ENCODE data around the gene MAML1.
"Not testable (repeated sequence)": the region's sequence is repeated elsewhere in the genome, so short reads cannot be mapped to it uniquely, and the experiment has no call there.

Gene MAML1

DNA sequence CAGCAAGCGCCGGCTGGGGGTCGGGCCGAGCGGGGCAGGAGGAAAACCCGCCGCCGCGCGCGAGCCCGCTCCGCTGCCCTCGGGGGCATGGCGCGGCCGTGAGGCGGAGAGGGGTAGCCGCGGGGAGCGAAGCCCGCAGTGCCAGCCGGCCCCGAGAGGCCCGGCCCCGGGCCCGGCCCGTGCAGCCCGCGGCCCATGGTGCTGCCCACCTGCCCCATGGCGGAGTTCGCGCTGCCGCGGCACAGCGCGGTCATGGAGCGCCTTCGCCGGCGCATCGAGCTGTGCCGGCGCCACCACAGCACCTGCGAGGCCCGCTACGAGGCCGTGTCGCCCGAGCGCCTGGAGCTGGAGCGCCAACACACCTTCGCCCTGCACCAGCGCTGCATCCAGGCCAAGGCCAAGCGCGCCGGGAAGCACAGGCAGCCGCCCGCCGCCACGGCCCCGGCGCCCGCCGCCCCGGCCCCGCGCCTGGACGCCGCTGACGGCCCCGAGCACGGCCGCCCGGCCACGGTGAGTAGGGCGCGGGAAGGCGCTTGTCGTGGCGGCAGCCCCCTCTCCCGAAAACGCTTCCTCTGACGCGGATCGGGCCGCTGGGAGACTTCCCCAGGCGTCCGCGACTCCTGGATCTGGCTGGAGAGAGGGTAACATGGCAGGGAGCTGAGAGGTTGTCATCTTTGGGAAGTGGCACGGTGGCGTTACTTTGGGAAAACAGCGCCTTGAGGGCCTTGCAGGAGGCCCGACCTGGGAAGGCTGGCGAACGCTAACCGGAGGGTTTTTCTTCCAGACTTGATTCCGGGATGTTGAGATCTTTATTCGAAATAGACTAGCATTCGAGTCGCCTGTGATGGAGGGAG, 523 bp downstream of the MAML1 start:
- DNase-seq, result peak; percentile 34 to 42

DNA sequence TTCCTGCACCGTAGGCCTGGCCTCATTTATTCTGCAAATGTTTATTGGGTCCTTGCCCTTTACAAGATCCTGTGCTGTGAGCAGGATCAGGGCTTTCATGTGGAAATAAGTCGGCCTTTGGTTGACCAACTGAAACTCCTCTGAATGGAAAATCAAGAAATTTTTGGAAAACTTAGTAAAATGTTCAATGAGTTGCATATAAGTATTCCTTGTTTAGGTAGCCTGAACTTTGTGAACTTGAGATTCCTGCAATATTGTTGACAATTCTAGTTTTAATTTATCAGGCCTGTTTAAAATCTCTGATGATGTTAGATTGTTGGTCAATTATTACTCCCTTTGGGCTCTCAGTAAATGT, 1.1 kb downstream of the MAML1 start:
- no peak for DNase-seq

DNA sequence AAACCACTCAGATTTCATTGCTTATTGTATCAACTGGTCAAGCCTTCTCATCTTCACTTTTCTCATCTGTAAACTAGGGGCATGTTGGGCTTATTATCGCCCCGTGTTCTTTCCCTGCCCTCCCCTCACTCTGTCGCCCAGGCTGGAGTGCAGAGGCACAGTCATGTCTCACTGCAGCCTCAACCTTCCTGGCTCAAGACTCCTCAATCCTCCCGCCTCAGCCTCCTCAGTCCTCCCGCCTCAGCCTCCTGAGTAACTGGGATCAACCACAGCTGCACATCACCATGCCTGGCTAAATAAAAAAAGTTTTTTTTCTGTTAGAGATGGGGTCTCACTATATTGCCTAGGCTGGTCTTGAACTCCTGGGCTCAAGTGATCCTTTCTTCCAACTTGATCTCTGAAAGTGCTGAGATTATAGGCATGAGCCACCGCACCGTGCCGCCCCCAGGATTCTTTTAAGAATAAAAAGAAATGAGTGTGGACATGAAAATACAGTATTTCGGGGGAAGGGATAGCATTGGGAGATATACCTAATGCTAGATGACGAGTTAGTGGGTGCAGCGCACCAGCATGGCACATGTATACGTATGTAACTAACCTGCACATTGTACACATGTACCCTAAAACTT, 2.0 kb downstream of the MAML1 start:
- DNase-seq, result no peak

DNA sequence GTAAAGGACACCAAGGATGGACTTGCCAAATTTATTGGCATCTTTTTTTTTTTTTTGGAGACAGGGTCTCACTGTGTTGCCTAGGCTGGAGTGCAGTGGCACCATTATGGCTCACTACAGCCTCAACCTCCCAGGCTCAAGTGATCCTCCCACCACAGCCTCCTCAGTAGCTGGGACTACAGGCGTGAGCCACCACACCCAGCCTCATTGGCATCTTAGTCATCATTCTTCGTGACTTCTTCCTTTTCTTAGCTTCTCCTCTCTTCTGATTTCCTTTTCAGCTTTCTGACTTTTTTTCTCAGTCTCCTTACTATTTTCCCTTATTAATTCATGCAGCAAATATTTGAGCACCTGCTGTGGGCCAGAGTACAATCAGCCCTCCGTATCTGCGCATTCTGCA, 6.1 kb downstream of the MAML1 start:
- no peak for DNase-seq

DNA sequence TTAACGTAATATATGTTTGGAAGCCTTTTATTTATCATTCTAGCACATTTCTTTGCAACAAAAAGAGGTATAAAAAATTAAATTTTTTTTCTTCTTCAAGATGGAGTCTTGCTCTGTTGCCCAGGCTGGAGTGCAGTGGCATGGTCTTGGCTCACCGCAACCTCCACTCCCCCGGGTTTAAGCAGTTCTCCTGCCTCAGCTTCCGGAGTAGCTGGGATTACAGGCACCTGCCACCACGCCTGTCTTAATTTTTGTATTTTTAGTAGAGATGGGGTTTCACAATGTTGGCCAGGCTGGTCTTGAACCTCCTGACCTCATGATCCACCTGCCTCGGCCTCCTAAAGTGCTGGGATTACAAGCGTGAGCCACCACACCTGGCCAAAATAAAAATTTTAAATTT, 11.5 kb downstream of the MAML1 start:
- DNase-seq, result not testable (repeated sequence)

DNA sequence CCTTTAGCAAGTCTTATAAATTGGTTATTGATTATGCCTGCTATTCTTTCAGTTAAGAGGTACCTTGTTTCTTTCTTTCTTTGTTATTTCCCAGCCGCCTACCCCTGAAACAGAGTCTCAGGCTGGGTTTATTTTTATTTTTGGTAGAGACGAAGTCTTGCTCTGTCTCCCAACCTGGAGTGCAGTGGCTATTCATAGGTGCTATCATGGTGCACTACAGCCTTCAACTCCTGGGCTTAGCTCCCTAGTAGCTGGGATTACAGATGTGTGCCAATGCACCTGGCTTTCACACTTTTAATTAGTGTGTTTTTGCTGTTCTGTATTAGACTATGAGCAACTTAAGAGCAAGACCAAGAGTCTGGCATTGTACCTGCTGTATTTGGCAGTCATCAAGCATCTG, 14.2 kb downstream of the MAML1 start:
- DNase-seq, result no peak

DNA sequence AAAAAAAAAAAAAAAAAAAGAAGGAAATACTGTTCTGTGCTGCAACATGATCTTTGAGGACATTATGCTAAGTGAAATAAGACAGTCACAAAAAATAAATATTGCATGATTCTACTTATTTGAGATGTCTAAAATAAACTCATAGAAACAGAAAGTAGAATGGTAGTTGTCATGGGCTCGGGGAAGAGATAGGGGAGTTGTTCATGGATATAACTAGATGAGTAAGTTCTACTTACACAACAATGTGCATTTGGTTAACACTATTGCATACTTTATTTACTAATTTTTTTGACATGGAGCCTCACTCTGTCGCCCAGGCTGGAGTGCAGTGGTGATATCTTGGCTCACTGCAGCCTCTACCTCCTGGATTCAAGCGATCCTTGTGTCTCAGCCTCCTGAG, 15.2 kb downstream of the MAML1 start:
- no peak for DNase-seq

DNA sequence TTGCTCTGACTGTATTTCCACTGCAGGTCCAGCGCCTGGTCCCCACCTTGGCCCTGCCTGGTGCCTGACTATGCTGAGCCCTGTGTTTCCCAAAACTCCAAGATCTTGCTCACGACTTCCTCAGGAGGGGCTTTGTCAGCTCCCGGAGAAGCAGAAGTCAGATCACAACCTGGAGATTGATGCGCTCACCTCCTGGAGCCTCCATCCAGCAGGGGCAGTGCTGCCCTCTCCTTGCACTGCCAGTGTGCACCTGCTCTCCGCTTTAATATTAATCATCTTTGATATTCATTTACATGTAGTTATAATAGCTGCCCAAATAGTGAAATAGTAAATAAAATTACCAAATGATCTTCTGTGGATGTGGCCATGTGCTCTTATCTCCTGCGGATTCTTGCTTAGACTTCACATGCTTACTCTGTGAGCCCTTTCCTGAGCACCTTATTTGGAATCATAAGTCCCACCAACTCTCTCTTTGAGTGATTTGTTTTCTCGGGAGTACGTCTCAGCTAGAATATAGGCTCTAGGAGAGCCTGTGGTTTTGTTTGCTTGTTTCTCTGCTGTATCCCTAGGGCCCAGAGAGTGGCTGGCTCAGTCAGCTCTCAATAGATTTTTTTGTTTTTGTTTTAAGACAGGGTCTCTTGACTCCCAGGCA, 17.4 kb downstream of the MAML1 start:
- DNase-seq, result no peak

DNA sequence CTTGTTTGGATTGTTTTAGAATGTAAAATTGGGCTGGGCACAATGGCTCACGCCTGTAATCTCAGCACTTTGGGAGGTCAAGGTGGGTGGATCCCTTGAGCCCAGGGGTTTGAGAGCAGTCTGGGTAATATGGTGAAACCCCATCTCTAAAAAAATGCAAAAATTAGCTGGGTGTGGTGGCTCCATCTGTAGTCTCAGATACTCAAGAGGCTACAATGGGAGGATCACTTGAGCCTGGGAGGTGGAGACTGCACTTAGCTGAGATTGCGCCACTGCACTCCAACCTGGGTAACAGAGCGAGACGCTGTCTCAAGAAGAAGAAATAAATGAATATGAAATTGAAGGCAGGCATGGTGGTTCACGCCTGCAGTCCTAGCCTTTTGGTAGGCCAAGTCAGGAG, 21.3 kb downstream of the MAML1 start:
- no peak for DNase-seq

DNA sequence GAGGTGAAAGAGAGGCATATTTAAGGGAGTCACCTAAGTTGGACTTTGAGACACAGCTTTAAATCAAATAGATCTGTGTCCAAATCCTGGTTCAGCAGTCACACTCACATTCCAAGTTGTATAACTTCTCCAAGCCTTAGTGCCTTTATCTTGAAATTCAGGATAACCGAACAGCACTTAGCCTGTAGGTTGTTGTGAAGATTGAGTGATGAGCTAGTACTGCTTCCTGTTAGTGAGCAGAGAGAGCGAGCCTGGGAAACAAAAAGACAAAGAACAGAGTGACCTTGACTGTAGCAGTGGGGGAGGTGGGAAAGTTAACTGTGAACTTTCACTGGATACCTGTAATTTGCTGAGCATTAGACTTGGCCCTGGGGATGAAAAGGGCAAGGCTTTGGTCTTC, 22.4 kb downstream of the MAML1 start:
- no peak for DNase-seq

DNA sequence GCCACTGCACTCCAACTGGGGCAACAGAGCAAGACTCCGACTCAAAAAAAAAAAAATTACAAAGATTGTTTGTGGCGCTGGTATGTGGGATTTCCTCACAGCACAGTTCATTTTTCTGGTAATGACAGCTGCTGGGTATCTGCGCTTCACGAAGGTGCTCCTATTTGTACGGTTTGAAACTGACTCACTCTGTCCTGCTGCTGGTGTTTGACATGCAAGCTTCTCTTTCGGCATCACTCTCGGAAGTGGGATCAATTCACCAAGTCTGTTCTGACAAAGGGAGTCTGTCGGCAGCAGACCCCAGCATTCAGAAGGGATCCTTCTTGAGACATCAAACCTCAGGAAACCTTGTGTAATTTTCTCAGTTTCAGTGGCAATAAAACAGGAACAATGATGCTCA, 26.3 kb downstream of the MAML1 start:
- no peak for DNase-seq

DNA sequence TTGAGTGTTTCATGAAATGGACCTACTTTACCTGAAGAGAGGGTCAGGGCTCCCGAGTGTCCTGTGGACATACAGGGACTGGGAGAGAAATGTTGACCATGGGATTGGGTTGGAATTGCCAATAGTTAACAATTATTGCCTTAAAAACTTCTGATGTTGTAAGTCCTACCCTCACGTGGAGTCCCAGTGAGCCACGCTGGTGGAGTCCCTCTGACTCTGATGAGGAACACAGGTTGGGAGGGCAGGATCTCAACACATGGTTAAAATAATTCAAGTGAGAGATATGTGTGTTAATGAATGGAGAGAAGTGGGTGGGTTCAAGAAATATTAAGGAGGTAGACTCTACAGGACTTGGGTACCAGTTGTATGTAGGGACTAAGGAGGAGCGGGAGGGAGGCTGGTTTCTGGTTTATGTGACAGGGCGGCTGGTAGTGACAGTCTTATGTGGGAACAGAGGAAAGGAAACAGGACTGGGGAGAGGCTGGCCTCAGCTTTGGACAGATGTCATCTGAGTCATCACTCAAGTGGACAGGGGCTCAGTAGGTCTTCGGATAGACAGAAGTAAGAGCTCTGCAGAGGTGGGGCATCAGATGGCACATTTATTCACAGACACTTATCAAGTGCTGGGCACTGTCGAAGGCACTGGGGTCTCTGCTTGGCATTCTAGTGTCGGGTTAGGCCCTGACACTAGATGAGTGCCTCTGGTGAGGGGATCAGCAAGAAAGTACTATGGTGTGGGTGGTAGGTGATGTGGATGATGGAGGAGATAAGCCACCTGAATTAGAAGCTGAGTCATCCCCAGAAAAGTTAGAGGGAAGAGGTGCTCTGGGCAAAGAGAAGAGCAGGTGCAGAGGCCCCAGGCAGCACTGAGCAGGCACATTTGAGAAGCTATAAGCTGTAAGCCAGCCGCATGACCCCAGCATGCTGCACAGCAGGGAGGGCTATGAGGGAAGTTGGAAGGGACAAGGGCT, 27.2 kb downstream of the MAML1 start:
- peak; percentile 22 to 30 for DNase-seq

DNA sequence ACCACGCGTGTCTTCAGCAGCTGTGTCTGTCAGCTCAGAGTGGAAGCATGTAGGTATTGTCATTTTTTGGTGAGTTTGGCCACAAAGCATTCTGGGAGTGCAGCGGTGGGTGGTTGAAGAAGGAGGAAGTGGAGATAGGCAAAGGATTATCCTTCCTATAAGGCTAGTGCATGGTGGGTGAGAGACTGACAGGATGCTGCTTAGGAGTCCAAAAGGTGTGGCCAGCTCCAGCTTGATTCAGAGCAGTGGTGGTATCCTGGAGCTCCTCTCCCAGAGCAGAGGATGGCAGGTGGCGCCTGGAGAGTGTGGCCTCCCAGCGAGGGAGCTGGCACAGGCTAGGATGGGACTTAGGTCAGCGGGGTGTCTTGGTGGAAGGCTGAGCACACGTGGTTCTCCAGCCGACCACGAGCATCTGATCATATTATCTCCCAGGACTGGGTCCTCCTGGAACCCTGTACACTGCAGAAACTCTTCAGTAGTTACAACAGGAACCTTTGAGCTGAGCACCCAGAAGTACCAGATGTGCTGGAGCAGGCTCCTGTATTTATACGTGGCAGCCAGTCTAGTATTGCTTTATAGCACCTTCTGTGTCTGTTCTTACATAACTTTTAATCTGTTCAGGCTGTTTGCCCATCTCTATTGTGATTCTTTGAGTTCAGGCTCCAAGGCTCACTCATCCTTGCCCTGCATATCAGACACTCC, 29.6 kb downstream of the MAML1 start:
- DNase-seq, result peak in 1 of 2 experiments; percentile 13

DNA sequence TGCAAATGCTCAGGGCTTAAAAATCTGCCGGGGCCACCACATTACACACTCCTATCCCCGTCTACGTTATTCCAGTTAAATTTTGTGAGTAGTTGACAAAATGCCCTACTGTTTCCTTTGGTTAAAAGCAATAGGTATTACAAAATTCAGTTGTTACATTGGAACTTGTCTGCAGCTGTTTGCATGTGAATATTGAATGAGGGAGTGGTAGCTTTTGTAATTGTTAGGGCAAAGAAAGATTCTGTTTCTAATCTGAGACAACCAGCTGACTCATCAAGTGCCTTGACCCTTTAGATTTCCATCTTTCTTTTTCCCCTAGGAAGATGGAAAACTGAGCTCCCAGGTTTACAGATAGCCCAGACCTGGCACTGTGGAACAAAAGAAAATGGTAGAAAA, 30.2 kb downstream of the MAML1 start:
- no peak for DNase-seq

DNA sequence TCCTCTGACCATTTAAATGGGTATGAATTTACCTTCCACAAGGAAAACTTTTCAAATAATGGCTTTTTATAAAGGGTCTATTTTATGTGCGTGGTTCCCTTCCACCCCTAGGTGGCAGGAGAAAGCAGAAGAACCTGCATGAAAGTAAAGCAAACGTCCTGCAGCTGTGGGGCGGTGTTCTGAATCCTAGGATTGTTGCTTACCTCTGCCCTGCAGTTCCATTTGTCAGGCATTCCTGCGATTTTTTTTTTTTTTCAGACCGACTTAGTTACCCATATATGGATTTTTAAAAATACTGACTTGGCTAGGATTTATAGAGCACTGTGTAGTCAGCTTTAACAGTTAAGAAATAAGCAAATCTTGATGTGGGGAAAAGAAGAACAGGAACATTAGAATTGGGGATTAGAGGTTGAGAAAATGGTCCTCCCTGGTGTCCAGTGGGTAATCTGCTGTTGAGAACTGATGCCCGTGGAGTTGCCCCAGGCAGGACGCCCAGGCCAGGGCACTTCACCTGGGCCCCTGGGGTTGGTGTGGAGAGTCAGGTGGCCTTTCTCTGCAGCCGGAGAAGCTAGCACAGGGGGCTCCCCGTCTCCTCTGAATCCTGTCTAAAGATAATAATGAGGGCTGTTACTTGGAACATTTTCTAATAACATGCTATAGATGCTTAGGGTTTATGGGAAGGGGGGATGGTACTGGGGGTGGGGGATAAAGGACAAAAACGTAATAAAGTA, 30.8 kb downstream of the MAML1 start:
- DNase-seq, result peak; percentile 39 to 52

DNA sequence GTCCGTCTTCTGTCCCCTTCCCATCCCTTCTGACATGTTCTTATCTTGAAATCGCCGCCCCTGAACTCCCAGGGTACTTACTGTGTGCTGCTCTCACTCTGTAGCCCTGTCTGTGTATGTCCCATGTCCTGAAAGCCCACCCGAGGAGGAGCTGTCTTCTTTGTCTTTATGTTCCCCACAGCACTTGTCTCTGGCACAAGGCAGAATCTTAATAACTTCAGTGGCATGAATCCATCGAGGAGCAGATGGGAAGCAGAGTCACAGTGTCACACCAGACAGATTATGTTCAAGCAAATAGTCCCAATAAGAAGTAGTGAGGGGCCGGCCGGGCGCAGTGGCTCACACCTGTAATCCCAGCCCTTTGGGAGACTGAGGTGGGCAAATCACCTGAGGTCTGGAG, 31.4 kb downstream of the MAML1 start:
- DNase-seq, result no peak

DNA sequence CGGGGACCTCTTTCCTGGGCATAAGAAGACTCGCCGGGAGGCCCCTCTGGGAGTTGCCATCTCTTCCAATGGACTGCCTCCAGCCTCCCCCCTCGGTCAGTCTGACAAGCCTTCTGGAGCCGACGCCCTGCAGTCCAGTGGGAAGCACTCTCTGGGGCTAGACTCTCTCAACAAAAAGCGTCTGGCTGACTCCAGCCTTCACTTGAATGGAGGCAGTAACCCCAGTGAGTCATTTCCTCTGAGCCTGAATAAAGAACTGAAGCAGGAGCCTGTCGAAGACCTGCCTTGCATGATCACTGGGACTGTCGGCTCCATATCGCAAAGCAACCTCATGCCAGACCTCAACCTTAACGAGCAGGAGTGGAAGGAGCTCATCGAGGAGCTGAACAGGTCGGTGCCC, 32.8 kb downstream of the MAML1 start:
- DNase-seq, result no peak

DNA sequence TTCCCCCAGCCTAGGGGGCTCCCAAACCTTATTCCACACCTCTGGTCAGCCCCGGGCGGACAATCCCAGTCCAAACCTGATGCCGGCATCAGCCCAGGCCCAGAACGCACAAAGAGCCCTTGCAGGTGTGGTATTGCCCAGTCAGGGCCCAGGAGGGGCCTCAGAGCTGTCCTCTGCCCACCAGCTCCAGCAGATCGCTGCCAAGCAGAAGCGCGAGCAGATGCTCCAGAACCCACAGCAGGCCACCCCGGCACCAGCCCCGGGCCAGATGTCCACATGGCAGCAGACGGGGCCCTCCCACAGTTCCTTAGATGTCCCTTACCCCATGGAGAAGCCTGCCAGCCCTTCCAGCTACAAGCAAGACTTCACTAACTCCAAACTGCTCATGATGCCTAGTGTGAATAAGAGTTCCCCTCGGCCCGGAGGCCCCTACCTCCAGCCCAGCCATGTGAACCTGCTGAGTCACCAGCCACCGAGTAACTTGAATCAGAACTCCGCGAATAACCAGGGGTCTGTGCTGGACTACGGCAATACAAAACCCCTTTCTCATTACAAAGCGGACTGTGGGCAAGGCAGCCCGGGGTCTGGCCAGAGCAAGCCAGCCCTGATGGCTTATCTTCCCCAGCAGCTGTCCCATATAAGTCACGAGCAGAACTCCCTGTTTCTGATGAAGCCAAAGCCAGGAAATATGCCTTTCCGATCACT, 33.6 kb downstream of the MAML1 start:
- no peak for DNase-seq

DNA sequence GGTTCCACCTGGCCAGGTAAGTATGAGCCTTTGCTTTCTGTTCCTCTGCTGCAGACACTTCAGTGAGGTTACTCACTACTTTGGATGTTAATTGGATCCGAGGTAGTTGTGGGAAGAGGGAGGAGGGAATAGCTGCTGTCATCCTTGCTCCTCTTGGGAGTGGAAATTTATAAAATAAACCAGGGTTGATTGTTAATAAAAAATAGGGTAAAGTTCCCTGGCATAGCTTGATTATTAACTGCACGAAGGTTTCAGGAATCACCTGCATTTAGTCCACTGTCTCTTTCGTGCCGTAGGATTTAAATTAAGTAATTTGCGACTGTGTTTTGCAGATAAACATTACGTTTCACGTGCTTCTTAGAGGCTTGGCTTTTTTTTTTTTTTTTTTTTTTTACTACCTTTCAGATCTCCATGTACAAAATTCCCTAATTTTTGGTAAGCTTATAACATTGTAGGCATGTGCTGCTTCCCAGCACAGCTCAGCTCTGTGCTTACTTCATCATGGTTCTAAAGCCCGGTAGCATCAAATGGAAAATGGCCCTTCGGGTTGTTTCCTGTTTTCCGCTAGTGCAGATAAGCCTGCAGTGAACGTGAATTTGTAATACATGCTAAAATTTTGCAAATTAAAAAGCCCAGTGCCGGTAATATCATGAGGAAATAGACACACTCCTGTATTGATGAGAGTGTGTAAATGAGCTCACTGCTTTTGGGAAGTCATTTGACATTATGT, 34.3 kb downstream of the MAML1 start:
- DNase-seq, result no peak

DNA sequence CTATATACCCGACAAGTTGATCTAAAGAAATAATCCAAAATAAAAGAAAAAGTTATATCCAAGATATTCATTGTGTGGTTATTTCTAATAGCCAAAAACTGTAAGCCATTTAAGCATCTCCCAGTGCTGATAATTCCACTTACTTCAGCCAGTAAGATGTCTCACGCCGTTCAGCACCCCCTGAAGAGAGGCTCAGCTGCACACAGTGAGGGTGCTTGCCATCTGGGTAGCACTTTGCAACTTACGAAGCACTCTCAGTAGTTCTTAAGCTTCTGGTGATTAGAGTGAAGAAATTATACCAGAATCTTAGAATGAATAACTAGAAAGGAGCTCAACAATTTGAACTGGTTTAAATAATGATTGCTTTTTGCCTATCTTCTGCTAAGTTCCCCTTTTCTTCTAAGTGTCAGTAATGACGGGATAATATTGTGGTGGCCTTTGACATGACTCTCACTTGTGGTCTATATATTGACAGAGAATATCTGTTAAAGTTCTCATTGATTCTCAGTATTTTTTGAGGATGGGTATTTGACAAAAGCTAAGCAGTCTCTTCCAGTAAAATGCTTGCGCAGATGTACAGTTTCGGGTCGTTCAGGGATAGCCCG, 35.0 kb downstream of the MAML1 start:
- no peak for DNase-seq

All from activated CD4-positive, alpha-beta T cell treated with anti-CD3 and anti-CD28 coated beads, Interleukin-2, amount 50 U/mL, for 48 hours (primary cell).